ENCODE data around the gene TRPV6. TPM values are rescaled to one million over a fixed set of nuclear protein-coding genes. Genes with fewer than 3 reads are reported as not detected.

TRPV6 gene
- total RNA-seq, 1 donor from 2014 or later: not detected

DNA sequence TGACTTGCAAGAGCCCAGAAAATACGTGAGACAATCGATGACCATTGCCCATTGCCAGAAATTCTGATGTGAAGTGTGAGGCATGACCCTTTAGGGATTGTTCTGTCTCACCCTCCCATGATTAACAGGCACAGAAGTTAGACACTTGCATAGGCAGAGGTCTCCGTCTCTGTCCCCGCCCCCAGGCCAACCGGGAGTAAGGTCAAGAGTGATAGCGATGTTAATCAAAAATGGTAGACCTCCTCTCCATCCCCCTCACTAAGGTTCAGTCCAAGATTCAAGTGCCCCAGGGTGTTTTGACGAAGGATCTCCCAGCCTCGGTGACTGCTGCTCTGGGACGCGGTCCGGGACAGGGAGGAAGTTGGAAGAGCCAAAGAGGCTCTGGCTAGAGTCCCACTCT is 22.7 kb upstream of the TRPV6 start:
- intact Hi-C loops (cut with DNase I): no loop called here
- Histone ChIP-seq H3K36me3 (no peaks in the 10 kb centered on the region), H3K9me3 (no peaks in the 10 kb centered on the region), H3K27ac (no peak overlapping the region), H3K4me1 (no peaks in the 10 kb centered on the region), H3K4me3 (no peak overlapping the region), H3K27me3 (no peaks in the 10 kb centered on the region)
- DNase-seq (ENCODE audit: low spot score in 2 of 2): no peak
- TF ChIP-seq, protein P1, sequence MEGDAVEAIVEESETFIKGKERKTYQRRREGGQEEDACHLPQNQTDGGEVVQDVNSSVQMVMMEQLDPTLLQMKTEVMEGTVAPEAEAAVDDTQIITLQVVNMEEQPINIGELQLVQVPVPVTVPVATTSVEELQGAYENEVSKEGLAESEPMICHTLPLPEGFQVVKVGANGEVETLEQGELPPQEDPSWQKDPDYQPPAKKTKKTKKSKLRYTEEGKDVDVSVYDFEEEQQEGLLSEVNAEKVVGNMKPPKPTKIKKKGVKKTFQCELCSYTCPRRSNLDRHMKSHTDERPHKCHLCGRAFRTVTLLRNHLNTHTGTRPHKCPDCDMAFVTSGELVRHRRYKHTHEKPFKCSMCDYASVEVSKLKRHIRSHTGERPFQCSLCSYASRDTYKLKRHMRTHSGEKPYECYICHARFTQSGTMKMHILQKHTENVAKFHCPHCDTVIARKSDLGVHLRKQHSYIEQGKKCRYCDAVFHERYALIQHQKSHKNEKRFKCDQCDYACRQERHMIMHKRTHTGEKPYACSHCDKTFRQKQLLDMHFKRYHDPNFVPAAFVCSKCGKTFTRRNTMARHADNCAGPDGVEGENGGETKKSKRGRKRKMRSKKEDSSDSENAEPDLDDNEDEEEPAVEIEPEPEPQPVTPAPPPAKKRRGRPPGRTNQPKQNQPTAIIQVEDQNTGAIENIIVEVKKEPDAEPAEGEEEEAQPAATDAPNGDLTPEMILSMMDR (IDR thresholded peaks at IDR 0.05): no peak

- TF ChIP-seq, protein P1 (IDR thresholded peaks at IDR 0.05): no peak
- Histone ChIP-seq H3K27me3 (no peaks in the 10 kb centered on the region), H3K4me3 (no peak overlapping the region), H3K4me1 (no peaks in the 10 kb centered on the region), H3K36me3 (no peaks in the 10 kb centered on the region), H3K27ac (no peak overlapping the region), H3K9me3 (no peaks in the 10 kb centered on the region)
- intact Hi-C loops (cut with DNase I): no loop called here
- no peak for DNase-seq (ENCODE audit: low spot score in 2 of 2)
Observed at GRCh38 chr7:142906643-142907042, 21.1 kb upstream of the TRPV6 start.

GRCh38 chr7:142905759-142906158 is 20.2 kb upstream of the TRPV6 start:
- DNase-seq (ENCODE audit: low spot score in 2 of 2): no peak
- TF ChIP-seq, protein P1 (IDR thresholded peaks at IDR 0.05): no peak
- H3K4me3 ChIP-seq: no peak overlapping the region
- no peaks in the 10 kb centered on the region for H3K4me1 ChIP-seq
- no peaks in the 10 kb centered on the region for H3K36me3 ChIP-seq
- intact Hi-C loops (cut with DNase I): no loop called here
- no peaks in the 10 kb centered on the region for H3K9me3 ChIP-seq
- H3K27me3 ChIP-seq: no peaks in the 10 kb centered on the region
- no peak overlapping the region for H3K27ac ChIP-seq

GRCh38 chr7:142904128-142904527 is 18.6 kb upstream of the TRPV6 start:
- Histone ChIP-seq H3K4me3 (no peak overlapping the region), H3K36me3 (no peaks in the 10 kb centered on the region), H3K27ac (no peak overlapping the region), H3K9me3 (no peaks in the 10 kb centered on the region), H3K27me3 (no peaks in the 10 kb centered on the region), H3K4me1 (no peaks in the 10 kb centered on the region)
- DNase-seq (ENCODE audit: low spot score in 2 of 2): no peak
- intact Hi-C loops (cut with DNase I): no loop called here
- TF ChIP-seq, protein P1 (IDR thresholded peaks at IDR 0.05): no peak

- intact Hi-C loops (cut with DNase I): no loop called here
- no peaks in the 10 kb centered on the region for H3K27me3 ChIP-seq
- H3K36me3 ChIP-seq: no peaks in the 10 kb centered on the region
- no peak for DNase-seq (ENCODE audit: low spot score in 2 of 2)
- no peaks in the 10 kb centered on the region for H3K4me1 ChIP-seq
- TF ChIP-seq, protein P1 (IDR thresholded peaks at IDR 0.05): no peak
- H3K27ac ChIP-seq: no peak overlapping the region
- H3K9me3 ChIP-seq: no peaks in the 10 kb centered on the region
- no peak overlapping the region for H3K4me3 ChIP-seq
Observed at GRCh38 chr7:142901426-142902259, 16.1 kb upstream of the TRPV6 start.
